Measurements from ENCODE around the gene IDI2.

The IDI2 gene

DNA sequence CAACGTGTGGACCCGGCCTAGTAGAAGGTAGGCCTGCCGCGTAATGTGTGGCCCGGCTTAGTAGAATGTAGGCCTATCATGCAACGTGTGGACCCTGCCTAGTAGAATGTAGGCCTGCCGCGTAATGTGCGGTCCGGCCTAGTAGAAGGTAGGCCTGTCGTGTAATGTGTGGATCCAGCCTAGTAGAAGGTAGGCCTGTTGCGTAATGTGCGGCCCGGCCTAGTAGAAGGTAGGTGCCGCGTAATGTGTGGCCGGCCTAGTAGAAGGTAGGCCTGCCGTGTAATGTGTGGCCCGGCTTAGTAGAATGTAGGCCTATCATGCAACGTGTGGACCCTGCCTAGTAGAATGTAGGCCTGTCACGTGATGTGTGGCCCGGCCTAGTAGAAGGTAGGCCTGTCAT, 49.3 kb downstream of the IDI2 start:
- no peak for DNase-seq

DNA sequence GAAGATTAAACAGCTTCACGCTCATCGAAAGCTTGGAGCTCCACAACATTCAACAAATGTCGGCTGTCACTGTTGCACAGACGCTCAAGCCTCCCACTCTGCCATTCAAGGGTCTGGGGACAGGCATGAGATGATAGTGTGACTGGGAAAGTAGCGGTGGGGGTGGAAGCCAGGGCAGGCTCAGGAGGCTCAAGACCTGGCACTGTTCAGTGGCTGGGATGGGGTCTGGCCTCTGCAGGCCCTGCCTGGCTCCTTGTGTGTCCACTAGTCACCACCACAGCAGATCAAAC, 50.9 kb downstream of the IDI2 start:
- no peak for DNase-seq

DNA sequence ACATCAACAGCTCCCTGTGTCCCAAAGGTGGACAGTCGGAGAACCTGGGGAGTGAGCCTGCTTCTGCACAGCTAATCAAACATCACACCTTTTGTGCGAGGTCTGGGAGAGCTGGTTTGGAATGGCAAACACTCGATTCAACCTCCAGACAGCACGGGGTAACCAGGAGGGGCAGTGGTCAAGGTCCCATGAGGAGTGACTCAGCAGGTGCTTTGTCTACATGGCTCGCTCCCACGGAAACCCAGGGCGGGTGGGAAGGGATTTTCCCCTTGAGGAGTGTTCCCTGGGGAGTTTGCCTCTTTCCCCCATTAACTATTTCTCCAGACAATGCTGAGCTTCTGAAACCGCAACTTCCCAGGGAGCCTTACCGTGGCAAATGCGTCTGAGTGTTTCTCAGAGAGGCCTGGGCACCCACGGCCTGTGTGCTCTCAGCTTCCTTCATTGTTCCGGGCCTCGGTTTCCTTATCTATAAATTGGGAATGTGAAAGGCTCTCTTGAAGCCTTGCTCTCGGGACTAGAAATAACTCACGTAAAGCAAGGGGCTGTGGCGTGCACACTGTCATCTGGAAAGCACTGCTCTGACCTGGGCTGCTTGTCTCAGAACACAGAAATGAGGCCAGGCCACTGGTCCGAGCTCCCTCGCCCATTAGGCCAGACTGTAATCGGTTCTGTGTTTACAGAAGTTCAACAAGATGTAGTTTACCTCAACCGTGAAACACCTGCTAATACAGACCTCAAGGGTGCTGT, 51.4 kb downstream of the IDI2 start:
- DNase-seq: no peak

DNA sequence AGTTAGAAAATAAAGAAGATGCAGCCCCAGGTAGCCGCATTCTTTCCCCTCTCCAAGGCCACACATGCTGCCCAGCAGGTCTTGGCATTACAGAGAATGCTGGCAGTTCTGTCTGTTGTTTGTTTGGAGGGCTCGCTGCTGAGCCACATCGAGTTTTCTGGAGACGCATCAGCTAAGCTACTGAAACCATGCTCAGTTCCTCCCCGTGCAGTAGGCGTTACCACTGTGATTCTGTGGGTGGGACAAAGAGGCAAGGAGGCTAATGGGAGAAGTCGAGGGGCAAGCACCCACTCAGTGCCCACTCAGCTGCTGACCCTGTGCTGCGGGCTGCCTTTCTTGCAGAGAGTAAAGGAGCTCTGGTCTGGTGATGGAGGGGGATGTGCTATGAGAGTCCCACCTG, 52.9 kb downstream of the IDI2 start:
- peak; percentile 29 to 77 for DNase-seq

DNA sequence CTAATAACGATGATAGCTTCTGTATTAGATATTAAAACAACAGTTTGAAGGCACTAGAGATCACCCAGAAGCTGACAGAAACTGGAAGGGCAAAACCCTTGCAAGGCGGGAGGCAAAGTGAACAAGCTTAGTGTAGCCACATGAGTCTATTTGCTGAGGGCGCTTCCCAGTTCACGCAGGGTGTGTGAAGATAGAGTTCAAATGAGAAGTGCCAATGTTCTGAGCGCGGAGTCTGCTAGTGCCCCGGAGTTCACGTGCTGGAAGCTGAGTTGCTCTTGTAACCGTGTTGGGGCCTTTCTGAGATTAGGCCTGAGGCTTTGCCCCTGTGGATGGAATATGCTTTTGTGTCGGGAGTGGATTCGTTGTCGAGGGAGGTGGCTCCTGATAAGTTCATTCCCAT, 54.0 kb downstream of the IDI2 start:
- no peak for DNase-seq

DNA sequence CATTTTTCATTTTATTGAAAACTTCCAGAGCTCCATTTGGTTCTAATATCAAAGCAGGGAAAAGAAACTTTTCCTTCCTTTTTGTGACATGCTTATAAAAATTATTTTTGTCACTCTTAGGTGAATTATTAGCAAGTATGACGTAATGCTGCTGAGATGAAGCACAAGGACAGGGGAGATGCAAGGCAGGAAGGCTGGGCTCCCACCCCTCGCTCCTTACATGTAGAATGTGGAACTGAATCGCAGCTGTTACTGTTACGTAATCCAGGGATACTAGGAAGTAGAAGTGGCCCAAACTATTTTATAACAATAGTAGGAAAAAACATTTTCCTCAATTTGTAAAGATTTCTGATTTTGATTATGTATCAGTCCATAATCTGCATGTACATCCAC, 54.5 kb downstream of the IDI2 start:
- DNase-seq: no peak

DNA sequence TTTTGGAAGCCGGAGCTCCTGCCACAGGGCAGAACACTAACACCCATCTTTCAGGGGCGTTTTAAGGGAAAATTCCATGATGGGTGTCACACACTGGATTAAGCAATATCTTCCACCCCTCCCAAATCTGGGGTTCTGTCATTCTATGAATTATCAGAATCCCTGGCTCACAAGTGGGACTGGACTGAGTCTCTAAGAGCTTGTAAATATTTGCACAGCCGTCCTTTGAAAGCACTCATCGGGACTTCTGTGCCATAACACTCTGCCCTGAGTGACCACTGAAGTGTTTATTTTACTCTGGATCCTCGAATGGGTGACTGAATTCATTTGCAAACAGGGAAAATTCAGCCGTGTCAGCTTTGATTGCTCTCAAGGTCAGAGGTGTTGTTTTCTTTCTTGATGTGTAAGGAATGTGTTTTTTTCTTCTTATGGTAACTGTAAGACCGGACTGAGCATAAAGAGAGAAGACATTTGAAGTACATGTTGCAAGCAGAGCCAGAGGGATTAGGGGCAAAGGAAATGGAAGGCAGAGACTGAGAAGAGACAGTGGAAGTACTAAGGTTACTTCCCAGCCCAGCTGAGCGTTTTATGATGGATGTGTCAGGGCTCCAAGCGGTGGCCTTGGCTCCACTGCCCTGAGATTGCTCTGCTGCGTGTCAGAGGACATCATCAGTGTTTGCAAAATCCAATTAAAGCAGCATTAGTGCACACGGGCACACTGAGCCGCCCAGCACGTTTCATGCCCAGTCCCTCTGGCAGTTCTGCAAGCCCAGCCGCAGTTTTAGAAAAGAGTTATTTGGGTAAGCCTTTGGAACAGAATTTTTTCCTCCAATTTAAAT, 55.1 kb downstream of the IDI2 start:
- peak in 1 of 2 experiments; percentile 28 for DNase-seq

DNA sequence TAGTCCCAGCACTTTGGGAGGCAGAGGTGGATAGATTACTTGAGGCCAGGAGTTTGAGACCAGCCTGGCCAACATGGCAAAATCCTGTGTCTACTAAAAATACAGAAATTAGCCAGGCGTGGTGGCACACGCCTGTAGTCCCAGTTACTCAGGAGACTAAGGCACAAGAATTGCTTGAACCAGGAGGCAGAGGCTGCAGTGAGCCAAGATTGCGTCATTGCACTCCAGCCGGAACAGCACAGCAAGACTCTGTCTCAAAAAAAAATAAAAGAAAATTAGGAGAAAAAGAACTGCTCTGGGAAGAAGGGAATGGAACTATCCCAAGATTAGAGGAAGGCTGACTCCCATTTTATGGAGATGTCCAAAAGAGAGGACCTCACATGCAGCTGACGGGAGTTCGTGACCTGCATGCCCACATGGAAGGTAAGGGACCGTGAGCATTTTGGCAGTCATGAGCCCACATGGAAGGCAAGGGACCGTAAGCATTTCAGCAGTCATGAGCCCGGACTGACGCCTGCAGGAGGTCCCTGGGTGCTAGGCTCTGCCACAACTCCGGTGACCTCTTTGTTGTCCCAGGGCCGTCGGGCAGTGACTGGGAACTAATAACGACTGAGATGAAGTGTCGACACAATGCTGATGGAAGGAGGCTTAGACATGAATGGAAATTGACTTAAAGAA, 56.0 kb downstream of the IDI2 start:
- DNase-seq: no peak

Measured in cerebellar nuclear complex (tissue), 1 donor.